ENCODE measurements around the gene CLDN25.

DNA sequence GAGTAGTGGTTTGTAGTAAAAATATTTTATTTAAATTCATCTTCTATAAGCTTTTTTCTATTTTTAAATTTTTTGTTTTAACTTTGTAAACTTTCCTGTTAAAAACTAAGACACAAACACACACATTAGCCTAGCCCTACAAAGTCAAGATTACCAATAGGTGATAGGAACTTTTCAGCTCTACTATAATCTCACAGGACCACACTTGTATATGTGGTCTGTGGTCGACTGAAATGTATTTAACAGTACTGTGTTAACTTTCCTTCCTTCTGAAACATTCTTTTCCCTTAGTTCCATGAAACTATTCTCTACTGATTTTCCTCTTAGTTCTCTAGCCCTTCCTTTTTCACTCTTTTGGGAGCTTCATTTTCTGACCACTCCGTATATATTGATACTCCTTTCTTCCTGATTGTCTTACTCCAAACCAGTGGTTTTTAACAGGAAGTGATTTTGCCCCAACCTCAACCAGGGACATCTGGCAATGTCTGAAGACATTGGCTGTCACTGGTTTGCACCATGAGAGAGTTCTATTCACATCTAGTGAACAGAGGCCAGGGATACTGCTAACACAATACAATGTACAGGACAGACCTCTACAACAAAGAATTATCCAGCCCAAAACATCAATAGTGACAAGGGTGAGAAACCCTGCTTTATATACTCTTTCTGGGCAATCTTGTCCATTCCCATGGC lies 14.9 kb upstream of the CLDN25 start:
- TF ChIP-seq ZNF155 (tag by site-specific recombination; IDR thresholded peaks at IDR 0.05) (no peak), ZNF24 (tag by site-specific recombination; IDR thresholded peaks at IDR 0.05) (no peak)
- TF ChIP-seq, protein P1, sequence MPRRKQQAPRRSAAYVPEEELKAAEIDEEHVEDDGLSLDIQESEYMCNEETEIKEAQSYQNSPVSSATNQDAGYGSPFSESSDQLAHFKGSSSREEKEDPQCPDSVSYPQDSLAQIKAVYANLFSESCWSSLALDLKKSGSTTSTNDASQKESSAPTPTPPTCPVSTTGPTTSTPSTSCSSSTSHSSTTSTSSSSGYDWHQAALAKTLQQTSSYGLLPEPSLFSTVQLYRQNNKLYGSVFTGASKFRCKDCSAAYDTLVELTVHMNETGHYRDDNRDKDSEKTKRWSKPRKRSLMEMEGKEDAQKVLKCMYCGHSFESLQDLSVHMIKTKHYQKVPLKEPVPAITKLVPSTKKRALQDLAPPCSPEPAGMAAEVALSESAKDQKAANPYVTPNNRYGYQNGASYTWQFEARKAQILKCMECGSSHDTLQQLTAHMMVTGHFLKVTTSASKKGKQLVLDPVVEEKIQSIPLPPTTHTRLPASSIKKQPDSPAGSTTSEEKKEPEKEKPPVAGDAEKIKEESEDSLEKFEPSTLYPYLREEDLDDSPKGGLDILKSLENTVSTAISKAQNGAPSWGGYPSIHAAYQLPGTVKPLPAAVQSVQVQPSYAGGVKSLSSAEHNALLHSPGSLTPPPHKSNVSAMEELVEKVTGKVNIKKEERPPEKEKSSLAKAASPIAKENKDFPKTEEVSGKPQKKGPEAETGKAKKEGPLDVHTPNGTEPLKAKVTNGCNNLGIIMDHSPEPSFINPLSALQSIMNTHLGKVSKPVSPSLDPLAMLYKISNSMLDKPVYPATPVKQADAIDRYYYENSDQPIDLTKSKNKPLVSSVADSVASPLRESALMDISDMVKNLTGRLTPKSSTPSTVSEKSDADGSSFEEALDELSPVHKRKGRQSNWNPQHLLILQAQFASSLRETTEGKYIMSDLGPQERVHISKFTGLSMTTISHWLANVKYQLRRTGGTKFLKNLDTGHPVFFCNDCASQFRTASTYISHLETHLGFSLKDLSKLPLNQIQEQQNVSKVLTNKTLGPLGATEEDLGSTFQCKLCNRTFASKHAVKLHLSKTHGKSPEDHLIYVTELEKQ (tag by site-specific recombination; IDR thresholded peaks at IDR 0.05; ENCODE audit: borderline replicate concordance) = no peak

All from HEK293 (cell line).